CD4-positive, CD25-positive, alpha-beta regulatory T cell (primary cell): Measurements from ENCODE around the gene LAMB1. TPM values are rescaled to one million over a fixed set of nuclear protein-coding genes. Genes with fewer than 3 reads are reported as not detected.

Experiments used
- ATAC-seq, 2 donors: fragments of 150-1000 bp; cut with Tn5 transposase; one replicate each; pipeline ENCODE4 v1.10.0; 2021; ENCODE audit warnings: low read depth in 2 of 2, moderate number of reproducible peaks in 2 of 2, moderate library complexity in 1 of 2
- DNase-seq, 3 donors: peaks; one replicate each; pipeline versions ENCODE4 v3.0.0 to v3.0.0-alpha.2; 2012 to 2022; ENCODE audit warnings: mixed read lengths in 1 of 3
- H3K27ac ChIP-seq: one replicate; pipeline ENCODE4 v1.7.0; 2013; ENCODE audit warnings: mild to moderate bottlenecking, low read length; ENCODE audit not compliant: insufficient read depth, poor library complexity, severe bottlenecking
- H3K27me3 ChIP-seq: one replicate; pipeline ENCODE4 v1.7.0; 2013; ENCODE audit warnings: low read length; ENCODE audit not compliant: control insufficient read depth, insufficient read depth
- H3K36me3 ChIP-seq: one replicate; pipeline ENCODE4 v1.7.0; 2013; ENCODE audit warnings: mild to moderate bottlenecking, low read length, moderate library complexity; ENCODE audit not compliant: control insufficient read depth, insufficient read depth
- H3K4me1 ChIP-seq: 2 replicates; pipeline ENCODE4 v1.7.0; 2013; ENCODE audit warnings: mild to moderate bottlenecking, low read length; ENCODE audit not compliant: insufficient read depth, control insufficient read depth, poor library complexity, severe bottlenecking
- H3K4me3 ChIP-seq: one replicate; pipeline ENCODE4 v1.7.0; 2013; ENCODE audit warnings: low read depth, mild to moderate bottlenecking, low read length, moderate library complexity
- H3K9me3 ChIP-seq, 2 experiments: 1 replicate in 1 of 2; 2 replicates in 1 of 2; pipeline ENCODE4 v1.7.0; 2013; ENCODE audit warnings: low read length in 2 of 2, mild to moderate bottlenecking in 1 of 2, moderate library complexity in 1 of 2; ENCODE audit not compliant: control insufficient read depth in 2 of 2
- H3K27ac Mint-ChIP-seq, 3 donors: one replicate each; pipeline ENCODE4 v1.8.0; 2020 to 2022; ENCODE audit warnings: mild to moderate bottlenecking in 3 of 3, mixed read lengths in 3 of 3, moderate library complexity in 2 of 3
- H3K27me3 Mint-ChIP-seq: one replicate; pipeline ENCODE4 v1.8.0; 2022; ENCODE audit warnings: mild to moderate bottlenecking, mixed read lengths
- H3K36me3 Mint-ChIP-seq: one replicate; pipeline ENCODE4 v1.8.0; 2020; ENCODE audit warnings: mixed read lengths
- H3K4me1 Mint-ChIP-seq, 4 donors: one replicate each; pipeline ENCODE4 v1.8.0; 2020 to 2022; ENCODE audit warnings: mixed read lengths in 4 of 4, mild to moderate bottlenecking in 1 of 4
- H3K4me3 Mint-ChIP-seq, 4 donors: one replicate each; pipeline ENCODE4 v1.8.0; 2020 to 2022; ENCODE audit warnings: mild to moderate bottlenecking in 4 of 4, mixed read lengths in 4 of 4, moderate library complexity in 3 of 4
- H3K9me3 Mint-ChIP-seq, 7 donors: one replicate each; pipeline ENCODE4 v1.8.0; 2020 to 2022; ENCODE audit warnings: mixed read lengths in 7 of 7, mild to moderate bottlenecking in 3 of 7, moderate library complexity in 2 of 7
- polyA plus RNA-seq, 4 donors: library from polyadenylated mRNA; unstranded; fragments of 300-500 nt; fragmentation: Illumina TruSeq; gene quantifications; one replicate each; pipeline ENCODE4 v1.2.3, GENCODE V29; 2021
- total RNA-seq: library from RNA; stranded (reverse); gene quantifications from one replicate; pipeline ENCODE4 v1.2.3, GENCODE V29; 2022

Gene LAMB1
- total and polyA plus RNA-seq, 5 donors from 2014 or later = 0.24 to 0.82 (median 0.62) TPM; not detected in 1

DNA sequence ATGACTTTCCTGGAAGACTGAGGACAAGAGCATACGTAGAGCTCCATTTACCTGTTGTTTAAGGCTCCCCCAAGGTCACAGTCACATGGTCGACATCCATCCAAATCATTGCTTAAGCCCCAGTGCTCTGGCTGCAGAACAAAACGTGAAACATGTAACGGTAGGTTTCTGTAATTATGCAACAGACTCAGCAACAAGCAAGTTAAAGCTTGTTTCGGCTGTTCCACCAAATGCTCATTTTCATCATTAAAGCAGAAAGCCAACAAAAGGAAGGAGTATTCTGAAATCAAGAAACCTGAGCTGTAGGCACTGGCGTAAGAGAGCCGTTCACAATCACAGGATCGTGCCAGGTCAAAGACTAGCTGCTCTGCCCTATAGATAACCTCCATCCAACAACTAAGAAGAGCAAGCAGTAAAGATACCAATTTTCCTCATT lies 30.0 kb downstream of the LAMB1 start:
- ATAC-seq (no peak), DNase-seq (no peak)
- Mint-ChIP-seq H3K9me3 (peaks cover 0 to 2% (median 0%) of the 10 kb centered on the region in 7 donors), H3K27me3 (peaks cover 10% of the 10 kb centered on the region), H3K27ac (no peak overlapping the region), H3K4me1 (no peaks in the 10 kb centered on the region), H3K4me3 (no peak overlapping the region), H3K36me3 (no peaks in the 10 kb centered on the region)
- H3K9me3 ChIP-seq = no peaks in the 10 kb centered on the region
- no peak overlapping the region for H3K27ac ChIP-seq
- H3K36me3 ChIP-seq = no peaks in the 10 kb centered on the region
- H3K4me1 ChIP-seq = no peaks in the 10 kb centered on the region
- peaks cover 4% of the 10 kb centered on the region for H3K27me3 ChIP-seq
- no peak overlapping the region for H3K4me3 ChIP-seq

DNA sequence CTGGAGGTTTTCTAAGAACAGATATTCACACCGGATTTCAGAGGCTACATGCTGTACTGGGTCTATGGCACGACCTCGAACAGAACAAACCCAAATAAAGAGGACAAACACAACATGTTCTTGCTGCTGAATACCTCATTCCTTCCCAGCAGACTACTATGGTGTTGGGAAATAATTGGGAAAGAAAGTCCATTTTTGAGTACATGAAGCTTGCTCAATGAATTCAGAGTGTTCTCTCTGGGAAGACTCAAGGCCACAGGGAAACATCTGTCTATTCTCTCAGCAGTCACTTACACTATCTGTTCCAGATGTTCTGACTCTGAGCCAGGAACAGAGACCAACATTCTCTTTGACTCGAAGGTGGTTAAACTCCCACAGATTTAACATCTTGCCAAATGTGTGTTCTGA lies 30.9 kb downstream of the LAMB1 start:
- H3K27ac ChIP-seq = no peak overlapping the region

DNA sequence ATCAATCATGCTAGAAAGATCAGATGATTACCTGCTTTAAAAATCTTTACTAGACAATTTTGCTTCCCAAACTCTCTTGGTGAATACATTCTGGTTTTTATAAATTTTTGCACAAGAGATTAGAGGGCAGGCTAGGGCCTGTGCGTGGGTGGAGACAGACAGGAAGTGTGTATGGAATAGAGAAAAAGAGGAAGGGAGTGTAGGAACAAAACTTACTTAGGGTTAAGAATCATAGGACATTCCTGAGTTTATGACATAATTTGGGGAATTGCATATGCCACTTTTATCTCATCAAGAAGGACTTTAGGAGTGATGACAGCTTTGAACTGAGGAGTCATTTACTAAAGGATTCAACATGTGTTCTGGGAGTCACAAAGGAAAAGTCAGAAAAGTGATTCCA lies 31.3 kb downstream of the LAMB1 start:
- Histone ChIP-seq H3K4me1 (no peaks in the 10 kb centered on the region), H3K27ac (no peak overlapping the region), H3K36me3 (no peaks in the 10 kb centered on the region), H3K9me3 (no peaks in the 10 kb centered on the region), H3K4me3 (no peak overlapping the region), H3K27me3 (peaks cover 5% of the 10 kb centered on the region)
- Mint-ChIP-seq H3K27me3 (peaks cover 5% of the 10 kb centered on the region), H3K4me3 (no peak overlapping the region), H3K27ac (no peak overlapping the region), H3K4me1 (no peaks in the 10 kb centered on the region), H3K9me3 (no peaks in the 10 kb centered on the region), H3K36me3 (no peaks in the 10 kb centered on the region)
- no peak for ATAC-seq
- DNase-seq = no peak

More for the DNA sequence above, 30.9 kb downstream of the LAMB1 start:
- Histone ChIP-seq H3K4me1 (no peaks in the 10 kb centered on the region), H3K36me3 (no peaks in the 10 kb centered on the region), H3K9me3 (no peaks in the 10 kb centered on the region), H3K27me3 (peaks cover 5% of the 10 kb centered on the region), H3K4me3 (no peak overlapping the region)
- Mint-ChIP-seq H3K9me3 (no peaks in the 10 kb centered on the region), H3K4me1 (no peaks in the 10 kb centered on the region), H3K36me3 (no peaks in the 10 kb centered on the region), H3K4me3 (no peak overlapping the region), H3K27me3 (peaks cover 5% of the 10 kb centered on the region), H3K27ac (no peak overlapping the region)
- DNase-seq (no peak), ATAC-seq (no peak)

DNA sequence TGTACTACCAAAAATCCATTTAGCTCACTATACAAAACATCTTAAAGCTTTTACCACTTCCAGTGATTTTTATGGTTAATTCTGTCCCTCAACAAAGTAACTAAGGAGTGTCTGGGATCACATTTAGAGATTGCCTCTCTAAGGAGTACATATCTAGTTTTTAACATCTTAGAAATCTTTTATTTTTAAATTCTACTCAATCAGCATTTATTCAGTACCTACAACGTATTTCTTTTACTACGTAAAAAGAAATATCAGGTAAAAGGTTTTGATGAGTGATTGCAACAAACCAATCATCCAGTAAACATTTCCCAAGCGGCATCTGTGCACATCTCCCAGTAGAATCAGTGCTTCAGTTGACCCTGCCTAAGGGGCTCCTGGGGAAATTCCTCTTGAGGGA lies 31.9 kb downstream of the LAMB1 start:
- Histone ChIP-seq H3K27ac (no peak overlapping the region), H3K36me3 (no peaks in the 10 kb centered on the region), H3K4me3 (no peak overlapping the region), H3K4me1 (no peaks in the 10 kb centered on the region), H3K9me3 (no peaks in the 10 kb centered on the region), H3K27me3 (peaks cover 5% of the 10 kb centered on the region)
- Mint-ChIP-seq H3K9me3 (no peaks in the 10 kb centered on the region), H3K27ac (no peak overlapping the region), H3K27me3 (peaks cover 5% of the 10 kb centered on the region), H3K4me1 (no peaks in the 10 kb centered on the region), H3K36me3 (no peaks in the 10 kb centered on the region), H3K4me3 (no peak overlapping the region)
- no peak for ATAC-seq
- DNase-seq = no peak

DNA sequence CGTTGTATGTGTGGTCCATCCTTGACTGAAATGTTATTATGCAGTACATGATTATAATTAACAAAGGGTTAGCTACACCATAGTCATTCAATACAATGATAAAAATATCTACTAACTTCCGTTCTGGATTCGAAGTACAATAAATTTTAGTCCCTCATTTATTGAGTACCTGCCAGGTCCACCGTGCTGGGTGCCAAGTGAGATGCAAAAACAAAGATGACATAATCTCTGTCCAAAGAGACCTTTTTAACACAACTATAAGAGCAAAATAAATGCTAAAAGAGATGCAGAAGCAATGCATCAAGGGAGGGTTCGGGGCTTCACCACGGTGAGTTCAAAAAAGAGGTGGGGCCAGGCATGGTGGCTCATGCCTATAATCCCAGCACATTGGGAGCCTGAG lies 33.1 kb downstream of the LAMB1 start:
- no peaks in the 10 kb centered on the region for H3K36me3 Mint-ChIP-seq
- no peak overlapping the region for H3K4me3 ChIP-seq
- H3K4me1 ChIP-seq = no peaks in the 10 kb centered on the region
- H3K27me3 Mint-ChIP-seq = peaks cover 5% of the 10 kb centered on the region
- no peaks in the 10 kb centered on the region for H3K4me1 Mint-ChIP-seq
- H3K9me3 ChIP-seq = no peaks in the 10 kb centered on the region
- H3K36me3 ChIP-seq = no peaks in the 10 kb centered on the region
- ATAC-seq = no peak
- H3K27me3 ChIP-seq = peaks cover 5% of the 10 kb centered on the region
- no peak overlapping the region for H3K4me3 Mint-ChIP-seq
- no peak overlapping the region for H3K27ac Mint-ChIP-seq
- DNase-seq = no peak
- H3K27ac ChIP-seq = no peak overlapping the region
- no peaks in the 10 kb centered on the region for H3K9me3 Mint-ChIP-seq

DNA sequence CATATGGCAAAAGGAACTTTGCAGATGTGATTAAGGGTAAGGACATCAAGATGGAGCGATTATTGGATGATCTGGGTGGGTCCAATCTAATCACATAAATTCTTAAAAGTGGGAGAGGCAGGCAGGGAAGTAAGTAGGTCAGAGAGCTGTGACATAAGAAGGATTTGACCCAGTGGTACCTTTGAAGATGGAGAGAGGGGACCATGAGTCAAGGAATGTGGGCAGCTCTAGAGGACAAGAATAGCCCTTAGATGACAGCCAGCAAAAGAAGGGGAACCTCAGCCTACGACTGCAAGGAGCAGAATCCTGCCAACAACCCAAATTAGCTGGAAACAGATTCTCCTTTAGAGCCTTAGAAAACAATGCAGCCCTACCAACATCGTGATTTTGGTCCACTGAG lies 34.5 kb downstream of the LAMB1 start:
- Mint-ChIP-seq H3K27ac (no peak overlapping the region), H3K27me3 (peaks cover 5% of the 10 kb centered on the region), H3K4me3 (no peak overlapping the region), H3K36me3 (no peaks in the 10 kb centered on the region), H3K9me3 (no peaks in the 10 kb centered on the region), H3K4me1 (no peaks in the 10 kb centered on the region)
- ATAC-seq = no peak
- Histone ChIP-seq H3K27ac (no peak overlapping the region), H3K27me3 (peaks cover 3% of the 10 kb centered on the region), H3K36me3 (no peaks in the 10 kb centered on the region), H3K9me3 (no peaks in the 10 kb centered on the region), H3K4me3 (no peak overlapping the region), H3K4me1 (no peaks in the 10 kb centered on the region)
- DNase-seq = no peak

DNA sequence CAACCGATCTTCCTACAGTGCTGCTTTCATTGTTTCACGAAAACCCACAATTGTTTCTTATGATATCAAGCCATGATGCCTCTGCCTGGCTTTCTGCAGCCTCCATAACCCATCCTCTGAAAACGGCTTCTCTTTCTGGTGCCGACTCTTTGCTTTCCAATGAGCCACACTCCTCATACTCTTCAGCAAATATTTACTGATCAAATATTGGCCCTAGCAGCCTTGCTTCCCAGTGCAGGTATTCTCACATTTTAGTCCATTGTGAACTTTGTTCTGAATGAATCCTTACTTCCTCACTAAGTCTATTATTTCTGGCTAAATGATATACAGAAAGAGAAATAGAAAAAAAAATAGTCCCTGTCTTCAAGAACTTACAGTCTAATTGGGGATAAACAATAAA lies 35.5 kb downstream of the LAMB1 start:
- H3K4me3 Mint-ChIP-seq = no peak overlapping the region
- Histone ChIP-seq H3K36me3 (no peaks in the 10 kb centered on the region), H3K4me3 (no peak overlapping the region), H3K9me3 (no peaks in the 10 kb centered on the region), H3K27me3 (peaks cover 3% of the 10 kb centered on the region), H3K27ac (no peak overlapping the region), H3K4me1 (no peaks in the 10 kb centered on the region)
- H3K36me3 Mint-ChIP-seq = no peaks in the 10 kb centered on the region
- H3K27me3 Mint-ChIP-seq = peaks cover 5% of the 10 kb centered on the region
- no peak for DNase-seq
- ATAC-seq = no peak
- H3K27ac Mint-ChIP-seq = no peak overlapping the region
- H3K9me3 Mint-ChIP-seq = no peaks in the 10 kb centered on the region
- no peaks in the 10 kb centered on the region for H3K4me1 Mint-ChIP-seq

DNA sequence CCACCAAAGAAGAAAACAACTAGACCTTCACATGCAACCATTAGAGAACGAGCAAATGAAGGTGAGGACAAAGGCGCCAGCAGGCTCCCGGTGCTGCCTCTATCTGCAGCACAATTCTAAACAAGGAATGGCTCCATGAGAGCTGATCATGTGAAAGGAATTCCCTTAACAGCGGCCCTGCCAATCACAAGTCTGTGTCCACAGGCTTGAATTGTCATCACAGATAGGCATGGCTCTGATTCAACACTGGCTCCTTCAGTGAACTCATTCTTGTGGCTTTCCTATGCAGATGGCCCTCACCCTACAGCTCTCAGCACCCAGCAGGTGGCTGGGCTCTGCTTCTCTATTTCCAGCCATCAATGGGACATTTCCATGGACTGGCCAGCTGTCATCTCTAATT lies 36.2 kb downstream of the LAMB1 start:
- Histone ChIP-seq H3K4me1 (no peaks in the 10 kb centered on the region), H3K36me3 (no peaks in the 10 kb centered on the region), H3K4me3 (no peak overlapping the region), H3K9me3 (no peaks in the 10 kb centered on the region), H3K27me3 (peaks cover 5% of the 10 kb centered on the region), H3K27ac (no peak overlapping the region)
- no peak overlapping the region for H3K4me3 Mint-ChIP-seq
- no peak for ATAC-seq
- H3K36me3 Mint-ChIP-seq = no peaks in the 10 kb centered on the region
- peaks cover 7% of the 10 kb centered on the region for H3K27me3 Mint-ChIP-seq
- no peak overlapping the region for H3K27ac Mint-ChIP-seq
- no peaks in the 10 kb centered on the region for H3K9me3 Mint-ChIP-seq
- no peaks in the 10 kb centered on the region for H3K4me1 Mint-ChIP-seq
- no peak for DNase-seq
